GM23338 (cell line): ENCODE data around the gene TCEAL9. TPM values are rescaled to one million over a fixed set of nuclear protein-coding genes. Genes with fewer than 3 reads are reported as not detected.

Experiments
- ATAC-seq: fragments of 200-7000 bp; cut with Tn5 transposase; 3 replicates; pipeline ENCODE4 v1.9.1; 2020
- DNase-seq: peaks from one replicate; pipeline ENCODE4 v3.0.0-alpha.2; 2015; ENCODE audit warnings: low spot score
- H2AFZ ChIP-seq: fragments of 200-600 bp; sonication (generic); 2 replicates; pipeline ENCODE4 v1.8.0; 2016; ENCODE audit warnings: antibody characterized with exemption, mild to moderate bottlenecking, moderate library complexity
- H3F3A ChIP-seq: fragments of 200-600 bp; sonication (generic); replicated peaks from 2 replicates; pipeline ENCODE4 v1.8.0; 2017; ENCODE audit warnings: antibody characterized with exemption, mixed run types, low read depth
- H3K27ac ChIP-seq: fragments of 200-600 bp; sonication (generic); 2 replicates; pipeline ENCODE4 v1.6.1; 2016; ENCODE audit warnings: low read depth
- H3K27me3 ChIP-seq: fragments of 200-600 bp; sonication (generic); 2 replicates; pipeline ENCODE4 v1.8.0; 2016; ENCODE audit warnings: mild to moderate bottlenecking, mixed run types, moderate library complexity; ENCODE audit not compliant: insufficient read depth
- H3K36me3 ChIP-seq: fragments of 200-600 bp; sonication (generic); 2 replicates; pipeline ENCODE4 v1.8.0; 2016; ENCODE audit warnings: mild to moderate bottlenecking; ENCODE audit not compliant: insufficient read depth
- H3K4me1 ChIP-seq: fragments of 200-600 bp; sonication (generic); 2 replicates; pipeline ENCODE4 v1.8.0; 2016; ENCODE audit warnings: mild to moderate bottlenecking, moderate library complexity; ENCODE audit not compliant: insufficient read depth
- H3K4me2 ChIP-seq: fragments of 200-600 bp; sonication (generic); 2 replicates; pipeline ENCODE4 v1.7.1; 2017; ENCODE audit warnings: mixed run types
- H3K4me3 ChIP-seq: fragments of 200-600 bp; sonication (generic); 2 replicates; pipeline ENCODE4 v1.6.1; 2016; ENCODE audit warnings: mixed run types
- H3K79me2 ChIP-seq: fragments of 200-600 bp; sonication (generic); replicated peaks from 2 replicates; pipeline ENCODE4 v1.8.0; 2017; ENCODE audit warnings: mild to moderate bottlenecking; ENCODE audit not compliant: insufficient read depth
- H3K9me2 ChIP-seq: fragments of 200-600 bp; sonication (generic); 2 replicates; pipeline ENCODE4 v1.8.0; 2017; ENCODE audit not compliant: insufficient read depth
- H4K20me1 ChIP-seq: fragments of 200-600 bp; sonication (generic); replicated peaks from 2 replicates; pipeline ENCODE4 v1.8.0; 2017; ENCODE audit warnings: mild to moderate bottlenecking; ENCODE audit not compliant: insufficient read depth
- H3K27ac Mint-ChIP-seq: 2 replicates; pipeline ENCODE4 v1.8.0; 2020; ENCODE audit warnings: inconsistent platforms, mild to moderate bottlenecking, moderate library complexity, mixed read lengths
- H3K27me3 Mint-ChIP-seq: 3 replicates; pipeline ENCODE4 v1.8.0; 2022; ENCODE audit warnings: low read depth, mild to moderate bottlenecking, moderate library complexity, mixed read lengths, inconsistent platforms; ENCODE audit not compliant: insufficient read depth, poor library complexity
- H3K36me3 Mint-ChIP-seq: 3 replicates; pipeline ENCODE4 v1.8.0; 2021; ENCODE audit warnings: low read depth, mild to moderate bottlenecking, inconsistent platforms, moderate library complexity, mixed read lengths
- H3K4me1 Mint-ChIP-seq: 3 replicates; pipeline ENCODE4 v1.8.0; 2020; ENCODE audit warnings: mild to moderate bottlenecking, inconsistent platforms, mixed read lengths
- H3K4me3 Mint-ChIP-seq: 3 replicates; pipeline ENCODE4 v1.8.0; 2021; ENCODE audit warnings: moderate library complexity, mild to moderate bottlenecking, inconsistent platforms, mixed read lengths
- H3K9me3 Mint-ChIP-seq: 3 replicates; pipeline ENCODE4 v1.8.0; 2020; ENCODE audit warnings: moderate library complexity, mild to moderate bottlenecking, inconsistent platforms, mixed read lengths
- CREB1 ChIP-seq: fragments of 250-450 bp; sonication (Bioruptor Pico); IDR thresholded peaks from 2 replicates; pipeline ENCODE4 v1.5.0; 2020; ENCODE audit warnings: low read depth, mild to moderate bottlenecking, moderate library complexity
- ETS1 ChIP-seq: IDR thresholded peaks from 2 replicates; pipeline ENCODE4 v1.6.1; 2016; ENCODE audit warnings: antibody characterized with exemption
- JUNB ChIP-seq: IDR thresholded peaks from one replicate; pipeline ENCODE4 v1.6.1; 2016; ENCODE audit warnings: antibody characterized with exemption; ENCODE audit not compliant: unreplicated experiment
- ZNF114 ChIP-seq: fragments of 250-450 bp; sonication (Bioruptor Pico); IDR thresholded peaks from 2 replicates; pipeline ENCODE4 v1.5.0; 2020; ENCODE audit warnings: mild to moderate bottlenecking, moderate library complexity
- ZNF331 ChIP-seq: fragments of 250-450 bp; sonication (Bioruptor Pico); IDR thresholded peaks from 2 replicates; pipeline ENCODE4 v1.5.0; 2020; ENCODE audit warnings: low read depth, mild to moderate bottlenecking, moderate library complexity
- polyA plus RNA-seq: library from polyadenylated mRNA; unstranded; fragments of >200 nt; fragmentation: Nextera tagmentation; extraction: Ambion mirVana; gene quantifications from 2 replicates; pipeline ENCODE4 v1.2.1, GENCODE V29; 2016
- total RNA-seq: library from RNA; depleted of rRNA; stranded (reverse); fragments of >200 nt; shearing (Covaris generic); gene quantifications from 2 replicates; pipeline ENCODE4 v1.2.3, GENCODE V29; 2014
- TF ChIP-seq, protein P1 (sequence below): fragments of 250-450 bp; sonication (Bioruptor Pico); IDR thresholded peaks from 2 replicates; pipeline ENCODE4 v1.5.0; 2020; ENCODE audit warnings: mild to moderate bottlenecking, moderate library complexity

TCEAL9 gene
- total and polyA plus RNA-seq, 2 experiments from 2014 or later, result 37.1 to 184 TPM

DNA sequence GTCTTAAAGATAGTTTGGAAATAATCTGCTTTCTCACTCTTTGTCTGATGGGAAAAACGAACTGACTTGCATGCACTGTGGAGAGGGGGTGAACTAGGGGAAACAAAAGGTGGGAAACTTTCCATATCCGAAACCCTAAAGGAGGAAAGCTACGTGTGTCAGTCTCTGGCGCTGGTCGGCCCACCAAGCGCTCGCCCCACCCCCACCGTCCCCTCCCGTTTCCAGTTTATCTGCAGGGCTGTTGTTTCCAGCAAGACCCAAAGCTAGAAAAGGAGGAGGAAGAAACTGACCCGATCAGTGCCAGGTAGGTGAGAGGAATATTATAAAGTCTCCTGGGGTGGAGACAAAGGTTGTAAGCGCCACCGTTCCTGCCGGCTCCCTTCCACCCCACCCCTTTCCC, 552 bp downstream of the TCEAL9 start (continued):
- TF ChIP-seq, protein P1, sequence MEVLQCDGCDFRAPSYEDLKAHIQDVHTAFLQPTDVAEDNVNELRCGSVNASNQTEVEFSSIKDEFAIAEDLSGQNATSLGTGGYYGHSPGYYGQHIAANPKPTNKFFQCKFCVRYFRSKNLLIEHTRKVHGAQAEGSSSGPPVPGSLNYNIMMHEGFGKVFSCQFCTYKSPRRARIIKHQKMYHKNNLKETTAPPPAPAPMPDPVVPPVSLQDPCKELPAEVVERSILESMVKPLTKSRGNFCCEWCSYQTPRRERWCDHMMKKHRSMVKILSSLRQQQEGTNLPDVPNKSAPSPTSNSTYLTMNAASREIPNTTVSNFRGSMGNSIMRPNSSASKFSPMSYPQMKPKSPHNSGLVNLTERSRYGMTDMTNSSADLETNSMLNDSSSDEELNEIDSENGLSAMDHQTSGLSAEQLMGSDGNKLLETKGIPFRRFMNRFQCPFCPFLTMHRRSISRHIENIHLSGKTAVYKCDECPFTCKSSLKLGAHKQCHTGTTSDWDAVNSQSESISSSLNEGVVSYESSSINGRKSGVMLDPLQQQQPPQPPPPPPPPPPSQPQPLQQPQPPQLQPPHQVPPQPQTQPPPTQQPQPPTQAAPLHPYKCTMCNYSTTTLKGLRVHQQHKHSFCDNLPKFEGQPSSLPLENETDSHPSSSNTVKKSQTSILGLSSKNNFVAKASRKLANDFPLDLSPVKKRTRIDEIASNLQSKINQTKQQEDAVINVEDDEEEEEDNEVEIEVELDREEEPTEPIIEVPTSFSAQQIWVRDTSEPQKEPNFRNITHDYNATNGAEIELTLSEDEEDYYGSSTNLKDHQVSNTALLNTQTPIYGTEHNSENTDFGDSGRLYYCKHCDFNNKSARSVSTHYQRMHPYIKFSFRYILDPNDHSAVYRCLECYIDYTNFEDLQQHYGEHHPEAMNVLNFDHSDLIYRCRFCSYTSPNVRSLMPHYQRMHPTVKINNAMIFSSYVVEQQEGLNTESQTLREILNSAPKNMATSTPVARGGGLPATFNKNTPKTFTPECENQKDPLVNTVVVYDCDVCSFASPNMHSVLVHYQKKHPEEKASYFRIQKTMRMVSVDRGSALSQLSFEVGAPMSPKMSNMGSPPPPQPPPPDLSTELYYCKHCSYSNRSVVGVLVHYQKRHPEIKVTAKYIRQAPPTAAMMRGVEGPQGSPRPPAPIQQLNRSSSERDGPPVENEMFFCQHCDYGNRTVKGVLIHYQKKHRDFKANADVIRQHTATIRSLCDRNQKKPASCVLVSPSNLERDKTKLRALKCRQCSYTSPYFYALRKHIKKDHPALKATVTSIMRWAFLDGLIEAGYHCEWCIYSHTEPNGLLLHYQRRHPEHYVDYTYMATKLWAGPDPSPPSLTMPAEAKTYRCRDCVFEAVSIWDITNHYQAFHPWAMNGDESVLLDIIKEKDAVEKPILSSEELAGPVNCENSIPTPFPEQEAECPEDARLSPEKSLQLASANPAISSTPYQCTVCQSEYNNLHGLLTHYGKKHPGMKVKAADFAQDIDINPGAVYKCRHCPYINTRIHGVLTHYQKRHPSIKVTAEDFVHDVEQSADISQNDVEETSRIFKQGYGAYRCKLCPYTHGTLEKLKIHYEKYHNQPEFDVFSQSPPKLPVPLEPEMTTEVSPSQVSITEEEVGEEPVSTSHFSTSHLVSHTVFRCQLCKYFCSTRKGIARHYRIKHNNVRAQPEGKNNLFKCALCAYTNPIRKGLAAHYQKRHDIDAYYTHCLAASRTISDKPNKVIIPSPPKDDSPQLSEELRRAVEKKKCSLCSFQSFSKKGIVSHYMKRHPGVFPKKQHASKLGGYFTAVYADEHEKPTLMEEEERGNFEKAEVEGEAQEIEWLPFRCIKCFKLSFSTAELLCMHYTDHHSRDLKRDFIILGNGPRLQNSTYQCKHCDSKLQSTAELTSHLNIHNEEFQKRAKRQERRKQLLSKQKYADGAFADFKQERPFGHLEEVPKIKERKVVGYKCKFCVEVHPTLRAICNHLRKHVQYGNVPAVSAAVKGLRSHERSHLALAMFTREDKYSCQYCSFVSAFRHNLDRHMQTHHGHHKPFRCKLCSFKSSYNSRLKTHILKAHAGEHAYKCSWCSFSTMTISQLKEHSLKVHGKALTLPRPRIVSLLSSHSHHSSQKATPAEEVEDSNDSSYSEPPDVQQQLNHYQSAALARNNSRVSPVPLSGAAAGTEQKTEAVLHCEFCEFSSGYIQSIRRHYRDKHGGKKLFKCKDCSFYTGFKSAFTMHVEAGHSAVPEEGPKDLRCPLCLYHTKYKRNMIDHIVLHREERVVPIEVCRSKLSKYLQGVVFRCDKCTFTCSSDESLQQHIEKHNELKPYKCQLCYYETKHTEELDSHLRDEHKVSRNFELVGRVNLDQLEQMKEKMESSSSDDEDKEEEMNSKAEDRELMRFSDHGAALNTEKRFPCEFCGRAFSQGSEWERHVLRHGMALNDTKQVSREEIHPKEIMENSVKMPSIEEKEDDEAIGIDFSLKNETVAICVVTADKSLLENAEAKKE (CRISPR knock-in tag), result no peak
- TF ChIP-seq ZNF331 (CRISPR knock-in tag) (no peak), ZNF114 (CRISPR knock-in tag) (no peak)

DNA sequence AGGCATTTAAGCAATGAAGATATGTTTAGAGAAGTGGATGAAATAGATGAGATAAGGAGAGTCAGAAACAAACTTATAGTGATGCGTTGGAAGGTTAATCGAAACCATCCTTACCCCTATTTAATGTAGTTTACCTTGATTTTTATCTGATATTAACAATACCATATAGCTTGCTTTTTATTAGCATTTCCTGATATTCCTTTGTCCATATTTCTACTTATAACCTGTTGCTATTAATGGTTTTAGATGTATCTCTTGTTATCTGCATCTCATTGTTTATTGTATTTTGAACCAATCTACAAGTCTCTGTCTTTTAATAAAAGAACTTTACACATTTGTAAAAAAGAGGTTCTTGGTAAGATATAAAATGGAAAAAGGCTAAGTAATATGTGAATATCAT, 1.6 kb downstream of the TCEAL9 start:
- Mint-ChIP-seq H3K27me3 (no peaks in the 10 kb centered on the region), H3K9me3 (no peaks in the 10 kb centered on the region; the same call in 2 of the 3 replicates), H3K4me1 (peaks cover 23% of the 10 kb centered on the region), H3K36me3 (peaks cover 13% of the 10 kb centered on the region), H3K4me3 (peak overlapping the region; percentile 89), H3K27ac (peak overlapping the region; percentile 12; the same call in 1 of the 2 replicates)
- Histone ChIP-seq H3K79me2 (peaks cover 12% of the 10 kb centered on the region), H3K4me3 (peak overlapping the region; percentile 61), H3F3A (no peaks in the 10 kb centered on the region), H3K4me1 (peaks cover 11% of the 10 kb centered on the region), H4K20me1 (no peaks in the 10 kb centered on the region), H3K4me2 (no peak overlapping the region), H3K36me3 (no peaks in the 10 kb centered on the region; the same call in 1 of the 2 replicates), H2AFZ (no peak overlapping the region), H3K9me2 (no peaks in the 10 kb centered on the region), H3K27me3 (no peaks in the 10 kb centered on the region), H3K27ac (no peak overlapping the region)
- DNase-seq (no peak), ATAC-seq (no peak)
- TF ChIP-seq JUNB (no peak), ETS1 (no peak), CREB1 (no peak)
- TF ChIP-seq, protein P1 (CRISPR knock-in tag), result no peak
